K562 (cell line): Measurements from ENCODE around the gene POTEJ. TPM values are rescaled to one million over a fixed set of nuclear protein-coding genes. Genes with fewer than 3 reads are reported as not detected.
"Not testable (repeated sequence)": the region's sequence is repeated elsewhere in the genome, so short reads cannot be mapped to it uniquely, and the experiment has no call there.

Experiments
- ATAC-seq: fragments of 200-7000 bp; cut with Tn5 transposase; 3 replicates; pipeline ENCODE4 v1.9.1; 2020; ENCODE audit warnings: moderate library complexity
- BruUV-seq: library from RNA; stranded (reverse); fragments of 400-500 nt; replicated peaks from 2 replicates; lab custom pipeline; 2021; lab: Mats Ljungman, UMichigan
- CTCF ChIA-PET: fragments of 300-600 bp; formaldehyde crosslinking; extraction: SDS; loops from one replicate; lab custom pipeline; 2021; ENCODE audit warnings: low intra/inter-chr PET ratio; lab: Yijun Ruan, JAX
- POLR2A ChIA-PET: fragments of 300-600, 350-650 bp; sonication (Branson Sonifier 250); formaldehyde crosslinking; extraction: SDS; loops from one replicate; lab custom pipeline; 2021; ENCODE audit warnings: antibody characterized with exemption, inconsistent platforms; lab: Yijun Ruan, JAX
- DNase-seq, 4 experiments: peaks; one replicate each; pipeline versions ENCODE4 v3.0.0 to v3.0.0-alpha.2; 2011 to 2018; ENCODE audit warnings: low spot score in 3 of 4, mixed read lengths in 3 of 4; ENCODE audit errors: extremely low read depth in 1 of 4
- FAIRE-seq: peaks from 2 replicates; lab custom pipeline; 2011; peaks lifted over from hg19 to GRCh38; lab: Jason Lieb, UNC
- H2AFZ ChIP-seq: 2 replicates; pipeline ENCODE4 v1.6.0; 2011; ENCODE audit warnings: low read depth, low read length, control low read depth, inconsistent platforms
- H3K27ac ChIP-seq: fragments of 200-600 bp; 3 replicates; pipeline ENCODE4 v1.8.0; 2011; ENCODE audit warnings: low read depth, mild to moderate bottlenecking, control low read depth, inconsistent platforms, low read length, moderate library complexity, mixed read lengths; ENCODE audit errors: extremely low read depth
- H3K27me3 ChIP-seq, 2 experiments: fragments of 300-600 bp in 1 of 2; 2 replicates in 1 of 2; 3 replicates in 1 of 2; pipeline versions ENCODE4 v1.6.0 to v1.8.0; 2011; ENCODE audit warnings: inconsistent platforms in 2 of 2, low read length in 2 of 2, mild to moderate bottlenecking in 1 of 2, mixed read lengths in 1 of 2, moderate library complexity in 1 of 2; ENCODE audit not compliant: control insufficient read depth in 2 of 2, insufficient read depth in 2 of 2
- H3K36me3 ChIP-seq: fragments of 300-600 bp; 3 replicates; pipeline ENCODE4 v1.8.0; 2011; ENCODE audit warnings: mild to moderate bottlenecking, low read length, inconsistent platforms; ENCODE audit not compliant: control insufficient read depth, insufficient read depth
- H3K4me1 ChIP-seq, 2 experiments: fragments of 200-600 bp in 1 of 2; replicated peaks in 1 of 2; 2 replicates in 1 of 2; 3 replicates in 1 of 2; pipeline versions ENCODE4 v1.5.1 to v1.8.0; 2011; ENCODE audit warnings: inconsistent platforms in 2 of 2, low read length in 2 of 2, mild to moderate bottlenecking in 1 of 2, mixed read lengths in 1 of 2, moderate library complexity in 1 of 2; ENCODE audit not compliant: control insufficient read depth in 2 of 2, insufficient read depth in 2 of 2
- H3K4me2 ChIP-seq: 2 replicates; pipeline ENCODE4 v1.6.1; 2011; ENCODE audit warnings: low read length, control low read depth, inconsistent platforms, mixed read lengths; ENCODE audit not compliant: insufficient read depth
- H3K4me3 ChIP-seq: fragments of 200-600 bp; sonication (generic), shearing (Covaris generic); 2 replicates; pipeline ENCODE4 v1.5.1; 2016; ENCODE audit warnings: control low read depth, inconsistent platforms
- H3K79me2 ChIP-seq: fragments of 200-600 bp; 3 replicates; pipeline ENCODE4 v1.8.0; 2011; ENCODE audit warnings: low read length, inconsistent platforms; ENCODE audit not compliant: control insufficient read depth, insufficient read depth
- H3K9ac ChIP-seq, 2 experiments: 2 replicates each; pipeline versions ENCODE4 v1.6.0 to v1.6.1; 2011; ENCODE audit warnings: low read depth in 2 of 2, low read length in 2 of 2, control low read depth in 1 of 2, inconsistent platforms in 1 of 2, mild to moderate bottlenecking in 1 of 2, mixed read lengths in 1 of 2; ENCODE audit not compliant: insufficient read depth in 1 of 2
- H3K9me1 ChIP-seq: one replicate; pipeline ENCODE4 v1.6.0; 2011; ENCODE audit warnings: inconsistent platforms, mild to moderate bottlenecking, low read length, moderate library complexity; ENCODE audit not compliant: control insufficient read depth, insufficient read depth
- H3K9me3 ChIP-seq: replicated peaks from 2 replicates; pipeline ENCODE4 v1.5.1; 2011; ENCODE audit warnings: low read depth, low read length, inconsistent platforms; ENCODE audit not compliant: control insufficient read depth, insufficient read depth
- H4K20me1 ChIP-seq: replicated peaks from 2 replicates; pipeline ENCODE4 v1.6.1; 2011; ENCODE audit warnings: low read length, inconsistent platforms, mixed read lengths; ENCODE audit not compliant: control insufficient read depth, insufficient read depth
- WGBS: fragments of 100-300 bp; shearing (Covaris generic); methylation state at CpG from one replicate; pipeline ENCODE4 v1.1.6; 2016; ENCODE audit warnings: low coverage, mixed read lengths; ENCODE audit not compliant: insufficient coverage; ENCODE audit errors: missing lambda C conversion rate; 5-methylcytosine and 5-hydroxymethylcytosine counted together
- in situ Hi-C: fragments of 300-500 bp; cut with MboI; formaldehyde crosslinking; loops from 4 replicates; pipeline ENCODE4 v1.15.0; 2018; ENCODE audit warnings: inconsistent platforms, mixed read lengths
- intact Hi-C: fragments of 100-400 bp; cut with micrococcal nuclease; formaldehyde crosslinking; loops from 2 replicates; pipeline ENCODE4 v1.14.2; 2022
- polyA plus RNA-seq, 8 experiments: library from polyadenylated mRNA; depleted of rRNA in 4 of 8; stranded (reverse) in 5 of 8; unstranded in 3 of 8; fragments of >200 nt; fragmentation: Nextera tagmentation in 2 of 8; fragmentation: Illumina TruSeq in 1 of 8; extraction: Ambion mirVana in 2 of 8; extraction: Trizol in 1 of 8; gene quantifications; 2 replicates each; pipeline versions ENCODE4 v1.2.1 to v1.2.3, GENCODE V29; 2011 to 2014; ENCODE audit warnings: inconsistent platforms in 1 of 8, missing spikeins in 1 of 8
- total RNA-seq, 7 experiments: library from RNA; depleted of rRNA in 6 of 7; stranded (reverse); fragments of >200 nt in 6 of 7; fragmentation: Illumina TruSeq in 2 of 7; extraction: Trizol in 2 of 7; gene quantifications; 2 replicates each; pipeline versions ENCODE4 v1.2.1 to v1.2.3, GENCODE V29; 2011 to 2021; ENCODE audit warnings: low replicate concordance in 1 of 7

POTEJ gene
- total and polyA plus RNA-seq, 9 of the 15 experiments (the other 6 are each of a cell fraction or from before 2014, with no cell fraction given): not detected

- H3K9ac ChIP-seq, H3K9me1 ChIP-seq, H3K27me3 ChIP-seq, CTCF ChIA-PET, H3K36me3 ChIP-seq, H3K9me3 ChIP-seq, H2AFZ ChIP-seq, DNase-seq, FAIRE-seq, H3K4me2 ChIP-seq, intact Hi-C loops, H4K20me1 ChIP-seq, H3K4me1 ChIP-seq, H3K4me3 ChIP-seq, POLR2A ChIA-PET, H3K79me2 ChIP-seq, H3K27ac ChIP-seq, BruUV-seq: not testable (repeated sequence)
- ATAC-seq: peak; percentile 18; the same call in 1 of the 3 replicates
- WGBS: no CpG with 5 or more reads among the region's 11 CpGs
- in situ Hi-C loops: loop anchor here (5.0 to 25.0 kb wide), 2 partner anchors 57 to 202 kb away; no protein-coding TSS in a partner anchor
Measured at GRCh38 chr2:130588688-130589458, 22.4 kb upstream of the POTEJ start.

- H3K4me2 ChIP-seq, H4K20me1 ChIP-seq, intact Hi-C loops, H3K9me1 ChIP-seq, ATAC-seq, H3K27ac ChIP-seq, H3K9ac ChIP-seq, H3K9me3 ChIP-seq, H3K4me1 ChIP-seq, H3K27me3 ChIP-seq, FAIRE-seq, H3K79me2 ChIP-seq, H3K36me3 ChIP-seq, H2AFZ ChIP-seq, H3K4me3 ChIP-seq, CTCF ChIA-PET, DNase-seq, POLR2A ChIA-PET, BruUV-seq: not testable (repeated sequence)
- 0% methylated on average over 5 of the region's 8 CpGs for WGBS
- in situ Hi-C loops: loop anchor here (25.0 kb wide), 1 partner anchor 203 kb away; no protein-coding TSS in a partner anchor
Measured at GRCh38 chr2:130590170-130590841, 20.9 kb upstream of the POTEJ start.

- in situ Hi-C loops: loop anchor here (25.0 kb wide), 1 partner anchor 204 kb away; no protein-coding TSS in a partner anchor
- FAIRE-seq, H3K36me3 ChIP-seq, H3K4me2 ChIP-seq, H3K4me3 ChIP-seq, H3K9ac ChIP-seq, H3K79me2 ChIP-seq, CTCF ChIA-PET, DNase-seq, H2AFZ ChIP-seq, H3K27ac ChIP-seq, H3K9me3 ChIP-seq, H3K9me1 ChIP-seq, BruUV-seq, intact Hi-C loops, POLR2A ChIA-PET, H4K20me1 ChIP-seq, H3K27me3 ChIP-seq, H3K4me1 ChIP-seq: not testable (repeated sequence)
- peak; percentile 30; the same call in 2 of the 3 replicates for ATAC-seq
- WGBS: 0% methylated on average over 2 of the region's 7 CpGs
Measured at GRCh38 chr2:130590842-130591359, 20.3 kb upstream of the POTEJ start.
